A673 (cell line): ENCODE measurements around the gene JAML. TPM values are rescaled to one million over a fixed set of nuclear protein-coding genes. Genes with fewer than 3 reads are reported as not detected.

Experiments used
- BruUV-seq: library from RNA; stranded (reverse); fragments of 400-500 nt; replicated peaks from 2 replicates; lab custom pipeline; 2021; lab: Mats Ljungman, UMichigan
- CTCF ChIA-PET: fragments of 300-600 bp; sonication (Branson Sonifier 250); formaldehyde crosslinking; loops from one replicate; lab custom pipeline; 2022; ENCODE audit warnings: antibody characterized with exemption; lab: Charles Lee
- POLR2A ChIA-PET: fragments of 300-600 bp; sonication (Branson Sonifier 250); formaldehyde crosslinking; loops from one replicate; lab custom pipeline; 2022; ENCODE audit warnings: antibody characterized with exemption; ENCODE audit not compliant: low non-redundant PET; lab: Charles Lee
- DNase-seq: peaks from one replicate; pipeline ENCODE4 v3.0.0-alpha.2; 2015; ENCODE audit warnings: low spot score
- H3K27ac ChIP-seq: fragments of 200-600 bp; sonication (generic); 2 replicates; pipeline ENCODE4 v1.5.1; 2016; ENCODE audit warnings: mixed run types, low read depth, mild to moderate bottlenecking, mixed read lengths, antibody characterized with exemption, low read length; ENCODE audit not compliant: poor library complexity, severe bottlenecking
- H3K27me3 ChIP-seq: fragments of 200-600 bp; sonication (generic); replicated peaks from 2 replicates; pipeline ENCODE4 v1.6.1; 2017; ENCODE audit warnings: mixed run types, low read depth, mild to moderate bottlenecking, mixed read lengths, antibody characterized with exemption, low read length; ENCODE audit not compliant: insufficient read depth, poor library complexity
- H3K36me3 ChIP-seq: fragments of 200-600 bp; sonication (generic); 2 replicates; pipeline ENCODE4 v1.6.1; 2016; ENCODE audit warnings: mixed run types, mild to moderate bottlenecking, mixed read lengths, antibody characterized with exemption, low read length; ENCODE audit not compliant: insufficient read depth, poor library complexity, severe bottlenecking
- H3K4me1 ChIP-seq: fragments of 200-600 bp; sonication (generic); 2 replicates; pipeline ENCODE4 v1.6.1; 2017; ENCODE audit warnings: mixed run types, mild to moderate bottlenecking, mixed read lengths, antibody characterized with exemption, low read length; ENCODE audit not compliant: insufficient read depth, poor library complexity, severe bottlenecking
- H3K4me3 ChIP-seq: fragments of 200-600 bp; sonication (generic); 2 replicates; pipeline ENCODE4 v1.5.1; 2016; ENCODE audit warnings: low read depth, mixed run types, mild to moderate bottlenecking, mixed read lengths, low read length; ENCODE audit not compliant: poor library complexity, severe bottlenecking
- H3K9me3 ChIP-seq: fragments of 200-600 bp; sonication (generic); 2 replicates; pipeline ENCODE4 v1.6.1; 2016; ENCODE audit warnings: mixed run types, low read depth, mild to moderate bottlenecking, mixed read lengths, antibody characterized with exemption, low read length; ENCODE audit not compliant: poor library complexity, severe bottlenecking
- EZH2 ChIP-seq: fragments of 200-600 bp; sonication (generic); IDR thresholded peaks from 2 replicates; pipeline ENCODE4 v1.6.1; 2017; ENCODE audit warnings: borderline replicate concordance, low read depth, mild to moderate bottlenecking, mixed read lengths, antibody characterized with exemption, low read length; ENCODE audit not compliant: poor library complexity, severe bottlenecking
- intact Hi-C: fragments of 100-400 bp; cut with micrococcal nuclease; formaldehyde crosslinking; loops from one replicate; pipeline ENCODE4 v1.10.0; 2022; ENCODE audit not compliant: unreplicated experiment
- total RNA-seq: library from RNA; stranded (reverse); gene quantifications from 2 replicates; pipeline ENCODE4 v1.2.3, GENCODE V29; 2021
- TF ChIP-seq, protein P1 (sequence below): fragments of 300-800, 200-600 bp; sonication (generic); conservative IDR thresholded peaks from 2 replicates; pipeline ENCODE4 v1.5.1; 2017; ENCODE audit warnings: low read depth, mild to moderate bottlenecking, antibody characterized with exemption, low read length, moderate library complexity, mixed read lengths

JAML gene
- total RNA-seq, 1 experiment from 2014 or later = not detected

DNA sequence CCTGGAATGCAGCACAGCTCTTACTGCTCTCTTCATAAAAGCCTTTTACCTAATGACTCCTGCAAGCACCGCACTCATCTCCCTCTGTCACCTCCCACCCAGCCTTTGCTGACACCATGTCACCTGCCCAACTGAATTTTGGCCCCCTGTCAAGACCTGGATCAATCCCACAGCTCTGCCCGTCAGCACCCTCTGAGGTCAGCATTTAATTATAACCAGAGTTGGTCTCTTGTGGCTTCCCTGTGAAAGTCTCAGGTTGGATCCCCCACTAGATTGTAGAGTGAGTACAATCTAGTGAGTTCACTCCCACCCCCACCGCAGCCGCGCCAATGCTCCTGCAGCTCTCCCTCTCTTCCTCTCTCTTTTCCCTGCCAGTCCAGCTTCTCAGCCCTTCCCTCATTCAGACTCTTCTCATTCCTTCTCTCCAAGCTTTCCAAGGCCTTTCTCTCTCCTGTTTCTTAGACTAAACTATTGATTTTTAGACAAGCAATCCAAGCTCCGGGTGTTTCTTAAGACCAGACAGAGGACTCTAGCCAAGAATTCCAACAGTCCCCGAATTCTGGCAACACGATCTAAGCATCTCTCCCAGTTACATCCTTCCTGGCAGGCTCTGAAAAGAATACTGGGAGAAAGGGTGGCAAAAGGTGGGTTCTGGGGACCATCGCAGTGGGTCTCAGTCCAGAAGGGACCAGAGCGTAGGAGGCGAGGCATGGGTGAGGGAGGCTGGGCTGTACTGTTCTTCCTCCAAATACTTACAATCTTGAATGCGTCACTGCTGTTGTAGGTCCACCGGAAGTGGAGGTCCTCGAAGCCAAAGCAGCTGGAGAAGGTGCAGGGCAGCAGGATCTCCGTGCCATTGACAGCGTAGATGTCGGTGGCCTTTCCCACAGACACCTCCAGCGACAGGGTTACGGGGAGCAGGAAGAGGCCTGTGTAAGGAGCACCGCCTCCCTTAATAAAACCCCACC, 80.2 kb downstream of the JAML start:
- no peaks in the 10 kb centered on the region for H3K27me3 ChIP-seq
- TF ChIP-seq, protein P1, sequence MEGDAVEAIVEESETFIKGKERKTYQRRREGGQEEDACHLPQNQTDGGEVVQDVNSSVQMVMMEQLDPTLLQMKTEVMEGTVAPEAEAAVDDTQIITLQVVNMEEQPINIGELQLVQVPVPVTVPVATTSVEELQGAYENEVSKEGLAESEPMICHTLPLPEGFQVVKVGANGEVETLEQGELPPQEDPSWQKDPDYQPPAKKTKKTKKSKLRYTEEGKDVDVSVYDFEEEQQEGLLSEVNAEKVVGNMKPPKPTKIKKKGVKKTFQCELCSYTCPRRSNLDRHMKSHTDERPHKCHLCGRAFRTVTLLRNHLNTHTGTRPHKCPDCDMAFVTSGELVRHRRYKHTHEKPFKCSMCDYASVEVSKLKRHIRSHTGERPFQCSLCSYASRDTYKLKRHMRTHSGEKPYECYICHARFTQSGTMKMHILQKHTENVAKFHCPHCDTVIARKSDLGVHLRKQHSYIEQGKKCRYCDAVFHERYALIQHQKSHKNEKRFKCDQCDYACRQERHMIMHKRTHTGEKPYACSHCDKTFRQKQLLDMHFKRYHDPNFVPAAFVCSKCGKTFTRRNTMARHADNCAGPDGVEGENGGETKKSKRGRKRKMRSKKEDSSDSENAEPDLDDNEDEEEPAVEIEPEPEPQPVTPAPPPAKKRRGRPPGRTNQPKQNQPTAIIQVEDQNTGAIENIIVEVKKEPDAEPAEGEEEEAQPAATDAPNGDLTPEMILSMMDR = no peak
- TF ChIP-seq EZH2 = no peak
- no peaks in the 10 kb centered on the region for H3K36me3 ChIP-seq
- ChIA-PET CTCF (no interaction called here), POLR2A (no interaction called here)
- no peak for DNase-seq
- H3K27ac ChIP-seq = no peak overlapping the region
- BruUV-seq = no TSS peak
- H3K9me3 ChIP-seq = no peaks in the 10 kb centered on the region
- peak overlapping the region; percentile 66 for H3K4me3 ChIP-seq
- peaks cover 37% of the 10 kb centered on the region for H3K4me1 ChIP-seq
- intact Hi-C loops = loop anchor here (1.0 to 5.0 kb wide), 3 partner anchors 27 to 423 kb away; partner anchors contain the start of gene IFT46

Other genes with a start within 250 kb of the JAML start
- not detected in 2 replicates for gene IL10RA, start 238.6 kb downstream of the JAML start, total RNA-seq
- not detected in 2 replicates for gene TMPRSS4, start 147.9 kb downstream of the JAML start, total RNA-seq
- not detected in 2 replicates for gene SMIM35, start 138.0 kb downstream of the JAML start, total RNA-seq
- 0.74 and 1.8 TPM in 2 replicates for gene SCN4B, start 72.2 kb downstream of the JAML start, total RNA-seq
- gene SCN2B, start 48.4 kb downstream of the JAML start, total RNA-seq = not detected in 2 replicates
- gene MPZL3, start 27.4 kb upstream of the JAML start, total RNA-seq = 0.33 and 0.52 TPM in 2 replicates
- not detected in 2 replicates for gene MPZL2, start 39.3 kb upstream of the JAML start, total RNA-seq
- gene CD3E, start 79.7 kb upstream of the JAML start, total RNA-seq = not detected in 2 replicates
- gene CD3D, start 117.7 kb upstream of the JAML start, total RNA-seq = not detected in 2 replicates
- gene CD3G, start 119.3 kb upstream of the JAML start, total RNA-seq = not detected in 2 replicates
- gene UBE4A, start 134.6 kb upstream of the JAML start, total RNA-seq = 52.0 and 54.2 TPM in 2 replicates
- gene ATP5MG, start 176.6 kb upstream of the JAML start, total RNA-seq = 303 and 334 TPM in 2 replicates
- gene KMT2A, start 211.5 kb upstream of the JAML start, total RNA-seq = 116 and 121 TPM in 2 replicates